ENCODE data around the gene ASTE1. TPM values are rescaled to one million over a fixed set of nuclear protein-coding genes. Genes with fewer than 3 reads are reported as not detected.
A peak's percentile ranks its signal among the peaks of the same experiment; 100 is the strongest.

ASTE1 gene
- total and polyA plus RNA-seq, 2 of the 8 experiments (the other 6 are each of a cell fraction or from before 2014, with no cell fraction given) = 6.4 TPM; not detected in 1

DNA sequence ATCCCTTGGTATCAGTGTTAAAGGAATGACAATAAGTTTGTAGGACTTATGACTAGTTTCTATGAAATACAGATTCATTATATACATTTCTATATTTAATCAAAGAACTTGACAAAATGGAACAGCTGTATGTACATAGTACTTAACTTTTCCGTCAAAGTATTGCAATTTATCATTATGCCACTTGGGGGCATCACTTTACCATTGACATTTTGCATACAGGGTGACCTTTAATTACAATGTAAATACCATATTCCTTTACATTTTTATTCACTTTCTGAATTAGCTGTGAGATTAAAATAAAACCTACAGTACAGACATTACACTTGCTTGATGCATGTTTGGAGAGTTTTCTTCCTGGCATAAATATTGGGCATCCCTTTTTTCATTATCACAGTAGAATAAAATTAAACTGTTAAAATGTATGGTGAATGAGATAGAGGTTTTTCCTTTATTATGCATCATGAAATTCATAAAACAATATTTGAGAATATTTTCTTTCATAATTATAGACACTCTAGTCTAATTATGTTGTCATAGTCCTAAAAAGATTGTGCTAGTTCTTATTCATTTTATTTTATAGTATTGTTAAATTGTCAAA, 7.0 kb upstream of the ASTE1 start:
- Histone ChIP-seq H2AK5ac (ENCODE audit: low read depth, low read length) (no peak overlapping the region), H3K4me1 (replicated peaks in 1 of 4; ENCODE audit: control insufficient read depth in 3 of 4, insufficient read depth in 4 of 4, low read length in 3 of 4) (no peaks in the 10 kb centered on the region), H4K5ac (ENCODE audit: insufficient read length, low read depth, low read length) (no peak overlapping the region), H3K4ac (replicated peaks; ENCODE audit: insufficient read length, low read depth, low read length) (no peak overlapping the region), H3K23ac (ENCODE audit: insufficient read length) (no peak overlapping the region), H2BK5ac (ENCODE audit: low read depth, low read length) (no peak overlapping the region), H2BK15ac (ENCODE audit: low read length) (no peak overlapping the region), H3K36me3 (ENCODE audit: control insufficient read depth in 2 of 4, insufficient read depth in 4 of 4, low read length in 3 of 4) (no peaks in the 10 kb centered on the region), H3K56ac (replicated peaks; ENCODE audit: insufficient read length, low read depth, low read length) (no peak overlapping the region), H3K23me2 (ENCODE audit: low read depth, low read length) (no peaks in the 10 kb centered on the region), H3K18ac (ENCODE audit: extremely low read depth, low read length) (no peak overlapping the region), H4K20me1 (replicated peaks in 1 of 2; ENCODE audit: control insufficient read depth in 1 of 2, insufficient read depth in 2 of 2, low read length in 2 of 2) (no peaks in the 10 kb centered on the region), H2BK20ac (ENCODE audit: low read length) (no peak overlapping the region), H3K27ac (ENCODE audit: low read depth, low read length) (no peak overlapping the region), H3K9me3 (ENCODE audit: insufficient read depth in 2 of 2, low read depth in 1 of 2, low read length in 1 of 2) (no peaks in the 10 kb centered on the region), H3K27me3 (replicated peaks in 1 of 4; ENCODE audit: control insufficient read depth in 3 of 4, extremely low read depth in 1 of 4, insufficient read depth in 3 of 4, low read length in 3 of 4) (no peaks in the 10 kb centered on the region), H4K91ac (replicated peaks; ENCODE audit: insufficient read length, low read length) (no peak overlapping the region), H3K4me2 (ENCODE audit: insufficient read depth in 1 of 2, low read depth in 2 of 2, low read length in 2 of 2) (no peak overlapping the region), H4K8ac (ENCODE audit: extremely low read depth, insufficient read depth, low read length) (no peak overlapping the region), H3K79me1 (ENCODE audit: low read depth, low read length) (no peaks in the 10 kb centered on the region), H2BK120ac (replicated peaks; ENCODE audit: low read depth, low read length) (no peak overlapping the region), H3K9ac (replicated peaks in 1 of 4; ENCODE audit: extremely low read depth in 1 of 4, low read depth in 3 of 4, low read length in 3 of 4) (no peak overlapping the region), H2BK12ac (ENCODE audit: low read depth, low read length) (no peak overlapping the region), H2AFZ (ENCODE audit: low read length) (no peak overlapping the region), H3K4me3 (ENCODE audit: extremely low read depth in 1 of 4, insufficient read depth in 2 of 4, low read depth in 3 of 4, low read length in 4 of 4) (no peak overlapping the region), H3K14ac (ENCODE audit: insufficient read length) (no peak overlapping the region), H3K79me2 (ENCODE audit: control insufficient read depth in 1 of 2, insufficient read depth in 2 of 2, low read length in 2 of 2) (no peaks in the 10 kb centered on the region)
- DNase-seq (ENCODE audit: low read depth in 1 of 2, low spot score in 2 of 2) = no peak
- WGBS, 2 experiments (ENCODE audit: extremely low coverage in 1 of 2, insufficient coverage in 1 of 2, insufficient read length in 1 of 2, insufficient replicate concordance in 2 of 2, low coverage in 1 of 2, low lambda C conversion rate in 2 of 2, missing lambda C conversion rate in 1 of 2) = 11% methylated on average over 1 of the region's 1 CpG; no CpG with 5 or more reads in 1 of the 2 experiments
- CTCF ChIA-PET (ENCODE audit: partially characterized antibody) = interaction anchor here (0.7 to 2.9 kb wide), 17 partner anchors 9 to 1235 kb away, joined by 3 to 11 read pairs (median 4); no protein-coding TSS in a partner anchor
- FAIRE-seq = peak; percentile 19
- POLR2A ChIA-PET (ENCODE audit: partially characterized antibody) = no interaction called here
- TF ChIP-seq MAFK (IDR thresholded peaks at IDR 0.05; ENCODE audit: low read depth, low read length) = no peak
- TF ChIP-seq, protein P1, sequence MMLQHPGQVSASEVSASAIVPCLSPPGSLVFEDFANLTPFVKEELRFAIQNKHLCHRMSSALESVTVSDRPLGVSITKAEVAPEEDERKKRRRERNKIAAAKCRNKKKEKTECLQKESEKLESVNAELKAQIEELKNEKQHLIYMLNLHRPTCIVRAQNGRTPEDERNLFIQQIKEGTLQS (IDR thresholded peaks at IDR 0.05; ENCODE audit: insufficient read depth, low read depth, low read length) = no peak
- TF ChIP-seq CBX8 (IDR thresholded peaks at IDR 0.05; ENCODE audit: borderline replicate concordance, low read depth, low read length) = no peak
- TF ChIP-seq, protein P2, sequence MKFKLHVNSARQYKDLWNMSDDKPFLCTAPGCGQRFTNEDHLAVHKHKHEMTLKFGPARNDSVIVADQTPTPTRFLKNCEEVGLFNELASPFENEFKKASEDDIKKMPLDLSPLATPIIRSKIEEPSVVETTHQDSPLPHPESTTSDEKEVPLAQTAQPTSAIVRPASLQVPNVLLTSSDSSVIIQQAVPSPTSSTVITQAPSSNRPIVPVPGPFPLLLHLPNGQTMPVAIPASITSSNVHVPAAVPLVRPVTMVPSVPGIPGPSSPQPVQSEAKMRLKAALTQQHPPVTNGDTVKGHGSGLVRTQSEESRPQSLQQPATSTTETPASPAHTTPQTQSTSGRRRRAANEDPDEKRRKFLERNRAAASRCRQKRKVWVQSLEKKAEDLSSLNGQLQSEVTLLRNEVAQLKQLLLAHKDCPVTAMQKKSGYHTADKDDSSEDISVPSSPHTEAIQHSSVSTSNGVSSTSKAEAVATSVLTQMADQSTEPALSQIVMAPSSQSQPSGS (IDR thresholded peaks at IDR 0.05; ENCODE audit: low read length) = no peak
- TF ChIP-seq, protein P3, sequence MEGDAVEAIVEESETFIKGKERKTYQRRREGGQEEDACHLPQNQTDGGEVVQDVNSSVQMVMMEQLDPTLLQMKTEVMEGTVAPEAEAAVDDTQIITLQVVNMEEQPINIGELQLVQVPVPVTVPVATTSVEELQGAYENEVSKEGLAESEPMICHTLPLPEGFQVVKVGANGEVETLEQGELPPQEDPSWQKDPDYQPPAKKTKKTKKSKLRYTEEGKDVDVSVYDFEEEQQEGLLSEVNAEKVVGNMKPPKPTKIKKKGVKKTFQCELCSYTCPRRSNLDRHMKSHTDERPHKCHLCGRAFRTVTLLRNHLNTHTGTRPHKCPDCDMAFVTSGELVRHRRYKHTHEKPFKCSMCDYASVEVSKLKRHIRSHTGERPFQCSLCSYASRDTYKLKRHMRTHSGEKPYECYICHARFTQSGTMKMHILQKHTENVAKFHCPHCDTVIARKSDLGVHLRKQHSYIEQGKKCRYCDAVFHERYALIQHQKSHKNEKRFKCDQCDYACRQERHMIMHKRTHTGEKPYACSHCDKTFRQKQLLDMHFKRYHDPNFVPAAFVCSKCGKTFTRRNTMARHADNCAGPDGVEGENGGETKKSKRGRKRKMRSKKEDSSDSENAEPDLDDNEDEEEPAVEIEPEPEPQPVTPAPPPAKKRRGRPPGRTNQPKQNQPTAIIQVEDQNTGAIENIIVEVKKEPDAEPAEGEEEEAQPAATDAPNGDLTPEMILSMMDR (IDR thresholded peaks at IDR 0.05; ENCODE audit: control extremely low read depth in 1 of 3, insufficient read depth in 1 of 3, low read depth in 1 of 3, low read length in 3 of 3) = peak in 2 of 3 experiments; percentile 25 to 59; a peak in 2 of 4 replicates
- no peak for TF ChIP-seq SIX5 (IDR thresholded peaks at IDR 0.05; ENCODE audit: low read depth, low read length)
- TF ChIP-seq SAP30 (IDR thresholded peaks at IDR 0.05; ENCODE audit: insufficient read depth, insufficient replicate concordance, low read length) = no peak
- no peak for TF ChIP-seq TBP (IDR thresholded peaks at IDR 0.05; ENCODE audit: low read depth, low read length)
